ENCODE results near the gene RFC4.
"Not testable (repeated sequence)": the region's sequence is repeated elsewhere in the genome, so short reads cannot be mapped to it uniquely, and the experiment has no call there.

Gene RFC4

DNA sequence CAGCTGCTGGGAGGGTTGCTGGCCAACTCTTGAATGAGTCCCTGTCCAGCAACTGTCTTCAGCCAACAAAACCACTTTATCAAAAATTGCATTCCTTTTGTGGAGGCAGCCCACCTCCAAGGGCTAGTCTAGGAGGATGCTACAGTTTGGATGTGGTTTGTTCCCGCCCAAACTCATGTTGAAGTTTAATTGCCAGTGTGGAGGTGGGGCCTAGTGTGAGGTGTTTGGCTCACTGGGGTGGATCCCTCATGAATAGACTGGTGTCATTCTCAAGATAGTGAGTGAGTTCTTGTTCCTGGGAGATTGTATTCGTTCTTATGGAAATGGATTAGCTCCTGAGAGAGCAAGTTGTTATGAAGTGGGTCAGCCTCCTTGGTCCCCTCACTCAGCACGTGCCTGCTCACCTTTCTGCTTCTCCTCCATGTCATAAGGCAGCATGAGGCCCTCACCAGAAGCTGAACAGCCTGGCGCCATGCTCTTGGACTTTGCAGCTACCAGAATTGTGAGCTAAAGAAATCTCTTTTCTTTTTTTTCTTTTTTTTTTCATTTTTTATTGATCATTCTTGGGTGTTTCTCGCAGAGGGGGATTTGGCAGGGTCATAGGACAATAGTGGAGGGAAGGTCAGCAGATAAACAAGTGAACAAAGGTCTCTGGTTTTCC is 4.2 kb upstream of the RFC4 start:
- no peaks in the 10 kb centered on the region for H3K9me3 ChIP-seq (ENCODE audit: control insufficient read depth in 2 of 2, low read length in 2 of 2)
- no peak overlapping the region for H3K9ac ChIP-seq (ENCODE audit: low read depth in 1 of 2, low read length in 2 of 2)
- peaks cover 0 to 6% of the 10 kb centered on the region in 2 donors for H3K27me3 ChIP-seq (ENCODE audit: control insufficient read depth in 2 of 2, insufficient read depth in 2 of 2, low read length in 2 of 2)
- H3K4me1 ChIP-seq (ENCODE audit: control insufficient read depth in 2 of 2, insufficient read depth in 2 of 2, low read length in 2 of 2) = peaks cover 7 to 8% of the 10 kb centered on the region in 2 donors
- no peaks in the 10 kb centered on the region for H3K36me3 ChIP-seq (ENCODE audit: control insufficient read depth in 2 of 2, insufficient read depth in 2 of 2, low read length in 2 of 2)
- H3K27ac ChIP-seq (ENCODE audit: low read depth in 2 of 2, low read length in 2 of 2) = no peak overlapping the region
- H3K4me3 ChIP-seq (ENCODE audit: low read length in 2 of 2) = no peak overlapping the region

DNA sequence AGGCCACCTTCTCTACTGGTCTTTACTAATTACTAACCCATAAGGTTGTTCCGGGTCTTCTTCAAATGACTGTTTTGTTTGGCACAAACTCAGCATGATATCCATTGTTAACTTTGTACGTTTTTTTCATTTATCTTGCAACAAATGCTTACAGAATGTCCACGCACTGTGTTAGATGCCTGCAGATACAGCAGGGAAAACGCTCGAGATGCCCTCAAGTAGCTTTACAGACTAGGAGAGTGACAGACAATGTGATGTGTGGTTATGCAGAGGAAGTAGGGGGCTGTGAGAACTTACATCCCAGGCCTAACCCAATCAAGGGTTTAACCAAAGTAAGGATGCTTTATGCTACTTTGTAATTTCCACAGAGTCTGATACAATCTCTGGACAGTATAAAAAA is 949 bp upstream of the RFC4 start:
- Histone ChIP-seq H3K4me3 (ENCODE audit: low read length in 2 of 2) (peak overlapping the region; percentile 82 to 99), H3K36me3 (ENCODE audit: control insufficient read depth in 2 of 2, insufficient read depth in 2 of 2, low read length in 2 of 2) (no peaks in the 10 kb centered on the region), H3K4me1 (ENCODE audit: control insufficient read depth in 2 of 2, insufficient read depth in 2 of 2, low read length in 2 of 2) (peaks cover 7 to 8% of the 10 kb centered on the region in 2 donors), H3K9me3 (ENCODE audit: control insufficient read depth in 2 of 2, low read length in 2 of 2) (no peaks in the 10 kb centered on the region), H3K27ac (ENCODE audit: low read depth in 2 of 2, low read length in 2 of 2) (peak overlapping the region in 1 of 2 donors; percentile 89), H3K27me3 (ENCODE audit: control insufficient read depth in 2 of 2, insufficient read depth in 2 of 2, low read length in 2 of 2) (no peaks in the 10 kb centered on the region), H3K9ac (ENCODE audit: low read depth in 1 of 2, low read length in 2 of 2) (peak overlapping the region; percentile 85 to 87)

DNA sequence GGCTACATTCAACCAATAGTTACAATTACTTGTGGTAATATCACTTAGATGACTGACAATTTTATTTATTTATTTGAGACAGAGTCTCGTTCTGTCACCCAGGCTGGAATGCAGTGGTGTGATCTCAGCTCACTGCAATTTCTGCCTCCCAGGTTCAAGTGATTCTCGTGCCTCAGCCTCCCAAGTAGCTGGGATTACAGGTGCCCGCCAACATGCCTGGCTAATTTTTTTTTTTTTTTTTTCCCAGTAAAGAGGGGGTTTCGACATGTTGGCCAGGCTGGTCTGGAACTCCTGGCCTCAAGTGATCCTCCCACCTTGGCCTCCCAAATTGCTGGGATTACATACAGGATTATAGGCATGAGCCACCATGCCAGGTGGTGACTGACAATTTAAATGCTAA is 2.8 kb downstream of the RFC4 start:
- H3K4me1 ChIP-seq (ENCODE audit: control insufficient read depth in 2 of 2, insufficient read depth in 2 of 2, low read length in 2 of 2); H3K4me3 ChIP-seq (ENCODE audit: low read length in 2 of 2); H3K9ac ChIP-seq (ENCODE audit: low read depth in 1 of 2, low read length in 2 of 2); H3K9me3 ChIP-seq (ENCODE audit: control insufficient read depth in 2 of 2, low read length in 2 of 2); H3K36me3 ChIP-seq (ENCODE audit: control insufficient read depth in 2 of 2, insufficient read depth in 2 of 2, low read length in 2 of 2); H3K27ac ChIP-seq (ENCODE audit: low read depth in 2 of 2, low read length in 2 of 2); H3K27me3 ChIP-seq (ENCODE audit: control insufficient read depth in 2 of 2, insufficient read depth in 2 of 2, low read length in 2 of 2): not testable (repeated sequence)

DNA sequence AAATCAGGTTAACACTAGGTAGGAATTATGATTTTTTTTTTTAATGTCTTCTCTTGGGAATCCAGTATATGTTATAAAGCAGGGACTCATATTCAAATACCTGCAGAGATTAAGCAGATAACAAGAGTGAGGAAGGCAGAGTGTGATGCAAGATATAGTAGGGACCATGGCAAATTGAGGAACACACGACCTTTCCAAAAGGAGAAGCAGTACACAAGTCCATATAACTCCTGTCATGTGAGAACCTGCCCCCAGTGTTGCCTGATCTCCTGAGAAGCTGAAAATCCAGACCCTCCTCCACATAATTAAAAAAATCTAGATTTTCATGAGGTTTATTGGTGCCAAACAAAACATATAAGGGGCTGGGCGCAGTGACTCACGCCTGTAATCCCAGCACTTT is 3.6 kb downstream of the RFC4 start:
- H3K4me3 ChIP-seq (ENCODE audit: low read length in 2 of 2) = no peak overlapping the region
- H3K4me1 ChIP-seq (ENCODE audit: control insufficient read depth in 2 of 2, insufficient read depth in 2 of 2, low read length in 2 of 2) = peaks cover 7 to 8% of the 10 kb centered on the region in 2 donors
- H3K9ac ChIP-seq (ENCODE audit: low read depth in 1 of 2, low read length in 2 of 2) = no peak overlapping the region
- no peaks in the 10 kb centered on the region for H3K27me3 ChIP-seq (ENCODE audit: control insufficient read depth in 2 of 2, insufficient read depth in 2 of 2, low read length in 2 of 2)
- peaks cover 0 to 2% of the 10 kb centered on the region in 2 donors for H3K36me3 ChIP-seq (ENCODE audit: control insufficient read depth in 2 of 2, insufficient read depth in 2 of 2, low read length in 2 of 2)
- H3K9me3 ChIP-seq (ENCODE audit: control insufficient read depth in 2 of 2, low read length in 2 of 2) = no peaks in the 10 kb centered on the region
- H3K27ac ChIP-seq (ENCODE audit: low read depth in 2 of 2, low read length in 2 of 2) = no peak overlapping the region

DNA sequence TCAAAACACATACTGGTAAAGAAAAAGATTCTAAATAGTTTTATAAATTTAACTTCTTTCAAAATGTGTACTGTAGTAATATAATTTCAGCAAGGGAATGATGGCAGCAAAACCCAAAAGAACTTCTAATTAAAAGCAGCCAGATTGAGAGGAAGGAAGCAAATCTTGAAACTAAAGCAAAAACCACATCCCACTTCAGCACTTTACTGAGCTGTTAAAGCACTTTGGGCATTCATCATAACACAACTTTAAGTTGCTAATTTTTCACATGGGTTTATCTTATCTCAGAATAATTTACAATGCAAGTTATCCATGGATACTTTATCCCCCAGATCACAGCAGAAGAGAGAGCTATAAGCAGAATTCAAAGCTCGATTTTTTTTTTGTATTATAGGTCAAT is 6.0 kb downstream of the RFC4 start:
- Histone ChIP-seq H3K9ac (ENCODE audit: low read depth in 1 of 2, low read length in 2 of 2) (no peak overlapping the region), H3K4me3 (ENCODE audit: low read length in 2 of 2) (no peak overlapping the region), H3K4me1 (ENCODE audit: control insufficient read depth in 2 of 2, insufficient read depth in 2 of 2, low read length in 2 of 2) (no peaks in the 10 kb centered on the region), H3K9me3 (ENCODE audit: control insufficient read depth in 2 of 2, low read length in 2 of 2) (no peaks in the 10 kb centered on the region), H3K36me3 (ENCODE audit: control insufficient read depth in 2 of 2, insufficient read depth in 2 of 2, low read length in 2 of 2) (peaks cover 0 to 7% of the 10 kb centered on the region in 2 donors), H3K27ac (ENCODE audit: low read depth in 2 of 2, low read length in 2 of 2) (no peak overlapping the region), H3K27me3 (ENCODE audit: control insufficient read depth in 2 of 2, insufficient read depth in 2 of 2, low read length in 2 of 2) (no peaks in the 10 kb centered on the region)

DNA sequence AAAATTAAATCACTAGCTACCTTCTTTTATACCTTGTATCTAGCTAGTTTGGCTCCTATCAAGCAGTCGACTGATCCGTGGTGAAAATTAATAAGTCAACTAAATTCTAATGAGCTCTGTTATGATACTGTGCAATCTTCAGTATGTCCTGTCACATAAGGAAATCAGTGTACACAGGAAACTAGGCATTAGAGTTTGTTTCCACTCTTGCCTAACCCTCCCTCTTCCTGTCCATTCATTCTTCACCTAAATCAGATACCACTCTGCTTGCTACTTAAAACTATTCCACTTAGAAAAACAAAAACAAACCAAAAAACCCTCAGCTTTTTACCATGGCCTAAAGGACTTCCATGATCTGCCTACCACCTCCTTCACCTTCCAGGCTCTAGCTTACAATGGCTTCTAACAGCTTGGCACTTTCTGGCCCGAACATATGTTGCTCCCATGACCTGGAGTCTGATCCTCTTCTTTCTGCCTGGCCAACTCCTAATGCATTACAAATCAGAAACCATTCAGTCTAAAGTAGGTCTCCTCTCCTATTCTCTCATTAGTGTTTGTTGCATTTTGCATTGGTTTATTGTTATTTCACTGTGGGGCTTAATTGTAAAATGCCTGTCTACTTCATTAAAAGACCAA is 7.9 kb downstream of the RFC4 start:
- no peak overlapping the region for H3K4me3 ChIP-seq (ENCODE audit: low read length in 2 of 2)
- no peaks in the 10 kb centered on the region for H3K27me3 ChIP-seq (ENCODE audit: control insufficient read depth in 2 of 2, insufficient read depth in 2 of 2, low read length in 2 of 2)
- H3K27ac ChIP-seq (ENCODE audit: low read depth in 2 of 2, low read length in 2 of 2) = no peak overlapping the region
- H3K9ac ChIP-seq (ENCODE audit: low read depth in 1 of 2, low read length in 2 of 2) = no peak overlapping the region
- H3K9me3 ChIP-seq (ENCODE audit: control insufficient read depth in 2 of 2, low read length in 2 of 2) = no peaks in the 10 kb centered on the region
- H3K36me3 ChIP-seq (ENCODE audit: control insufficient read depth in 2 of 2, insufficient read depth in 2 of 2, low read length in 2 of 2) = peaks cover 0 to 11% of the 10 kb centered on the region in 2 donors
- no peaks in the 10 kb centered on the region for H3K4me1 ChIP-seq (ENCODE audit: control insufficient read depth in 2 of 2, insufficient read depth in 2 of 2, low read length in 2 of 2)

DNA sequence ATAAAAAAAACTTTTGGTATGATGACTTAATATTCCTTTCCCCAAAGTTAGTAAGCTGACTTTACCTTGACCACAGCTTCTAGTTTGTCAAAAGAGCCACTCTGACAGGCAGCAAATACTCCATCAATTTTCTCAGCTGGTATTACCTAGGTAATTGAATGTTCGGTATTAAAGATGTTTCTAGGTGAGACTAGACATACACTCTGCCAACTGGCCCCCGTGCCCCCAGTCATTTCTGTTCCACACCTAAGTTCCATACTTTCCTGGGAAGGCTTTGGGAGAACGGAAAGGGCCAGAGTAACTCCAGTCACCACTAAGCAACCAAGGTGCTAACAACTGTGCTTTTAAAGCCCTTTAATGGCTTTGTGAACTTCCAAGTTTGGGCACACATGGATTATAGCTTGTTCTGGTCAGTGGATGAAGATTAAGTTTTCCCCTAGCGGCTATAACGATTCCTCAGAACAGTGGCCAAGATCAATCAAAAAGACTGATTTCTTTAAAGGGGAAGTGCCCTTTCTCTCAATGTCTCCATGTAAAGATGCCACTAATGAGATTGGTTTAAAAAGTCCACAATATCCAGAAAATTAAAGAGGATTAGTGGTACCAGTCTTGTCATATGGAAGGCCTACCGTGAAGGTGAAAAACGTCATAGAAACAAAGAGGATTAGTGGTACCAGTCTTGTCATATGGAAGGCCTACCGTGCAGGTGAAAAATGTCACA is 15.9 kb downstream of the RFC4 start:
- Histone ChIP-seq H3K27me3 (ENCODE audit: control insufficient read depth in 2 of 2, insufficient read depth in 2 of 2, low read length in 2 of 2) (no peaks in the 10 kb centered on the region), H3K4me1 (ENCODE audit: control insufficient read depth in 2 of 2, insufficient read depth in 2 of 2, low read length in 2 of 2) (peaks cover 18 to 24% of the 10 kb centered on the region in 2 donors), H3K36me3 (ENCODE audit: control insufficient read depth in 2 of 2, insufficient read depth in 2 of 2, low read length in 2 of 2) (peaks cover 45 to 52% of the 10 kb centered on the region in 2 donors), H3K9ac (ENCODE audit: low read depth in 1 of 2, low read length in 2 of 2) (no peak overlapping the region), H3K27ac (ENCODE audit: low read depth in 2 of 2, low read length in 2 of 2) (no peak overlapping the region), H3K9me3 (ENCODE audit: control insufficient read depth in 2 of 2, low read length in 2 of 2) (no peaks in the 10 kb centered on the region), H3K4me3 (ENCODE audit: low read length in 2 of 2) (no peak overlapping the region)

DNA sequence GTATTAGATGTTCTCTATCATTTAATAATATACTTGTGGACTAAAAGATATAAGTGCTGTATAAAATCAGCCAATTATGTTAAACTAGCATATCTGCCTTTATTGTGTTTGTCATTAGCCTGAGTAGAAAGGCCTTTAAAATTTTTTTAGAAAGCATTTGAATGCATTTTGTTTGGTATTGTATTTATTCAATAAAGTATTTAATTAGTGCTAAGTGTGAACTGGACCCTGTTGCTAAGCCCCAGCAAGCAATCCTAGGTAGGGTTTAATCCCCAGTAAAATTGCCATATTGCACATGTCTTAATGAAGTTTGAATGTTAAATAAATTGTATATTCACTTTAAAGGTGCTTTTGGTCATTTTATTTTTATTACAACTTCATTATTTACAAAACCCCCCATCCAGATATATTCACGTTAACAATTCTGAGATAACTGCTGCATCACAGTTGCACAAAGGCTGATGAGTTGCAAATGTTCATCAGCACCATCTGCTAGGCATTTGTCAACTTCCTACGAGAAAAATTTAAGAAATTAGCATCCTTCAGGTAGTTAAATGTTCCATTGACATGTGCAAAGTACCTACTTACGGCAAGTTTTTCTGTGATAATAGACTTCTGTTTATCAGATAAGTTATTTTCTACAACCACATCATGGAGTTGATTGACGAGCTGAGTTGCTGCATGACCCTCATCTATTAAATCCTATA is 16.6 kb downstream of the RFC4 start:
- H3K9me3 ChIP-seq (ENCODE audit: control insufficient read depth in 2 of 2, low read length in 2 of 2) = no peaks in the 10 kb centered on the region
- H3K36me3 ChIP-seq (ENCODE audit: control insufficient read depth in 2 of 2, insufficient read depth in 2 of 2, low read length in 2 of 2) = peaks cover 52 to 59% of the 10 kb centered on the region in 2 donors
- peaks cover 24 to 25% of the 10 kb centered on the region in 2 donors for H3K4me1 ChIP-seq (ENCODE audit: control insufficient read depth in 2 of 2, insufficient read depth in 2 of 2, low read length in 2 of 2)
- H3K4me3 ChIP-seq (ENCODE audit: low read length in 2 of 2) = no peak overlapping the region
- H3K27ac ChIP-seq (ENCODE audit: low read depth in 2 of 2, low read length in 2 of 2) = no peak overlapping the region
- no peaks in the 10 kb centered on the region for H3K27me3 ChIP-seq (ENCODE audit: control insufficient read depth in 2 of 2, insufficient read depth in 2 of 2, low read length in 2 of 2)
- no peak overlapping the region for H3K9ac ChIP-seq (ENCODE audit: low read depth in 1 of 2, low read length in 2 of 2)

DNA sequence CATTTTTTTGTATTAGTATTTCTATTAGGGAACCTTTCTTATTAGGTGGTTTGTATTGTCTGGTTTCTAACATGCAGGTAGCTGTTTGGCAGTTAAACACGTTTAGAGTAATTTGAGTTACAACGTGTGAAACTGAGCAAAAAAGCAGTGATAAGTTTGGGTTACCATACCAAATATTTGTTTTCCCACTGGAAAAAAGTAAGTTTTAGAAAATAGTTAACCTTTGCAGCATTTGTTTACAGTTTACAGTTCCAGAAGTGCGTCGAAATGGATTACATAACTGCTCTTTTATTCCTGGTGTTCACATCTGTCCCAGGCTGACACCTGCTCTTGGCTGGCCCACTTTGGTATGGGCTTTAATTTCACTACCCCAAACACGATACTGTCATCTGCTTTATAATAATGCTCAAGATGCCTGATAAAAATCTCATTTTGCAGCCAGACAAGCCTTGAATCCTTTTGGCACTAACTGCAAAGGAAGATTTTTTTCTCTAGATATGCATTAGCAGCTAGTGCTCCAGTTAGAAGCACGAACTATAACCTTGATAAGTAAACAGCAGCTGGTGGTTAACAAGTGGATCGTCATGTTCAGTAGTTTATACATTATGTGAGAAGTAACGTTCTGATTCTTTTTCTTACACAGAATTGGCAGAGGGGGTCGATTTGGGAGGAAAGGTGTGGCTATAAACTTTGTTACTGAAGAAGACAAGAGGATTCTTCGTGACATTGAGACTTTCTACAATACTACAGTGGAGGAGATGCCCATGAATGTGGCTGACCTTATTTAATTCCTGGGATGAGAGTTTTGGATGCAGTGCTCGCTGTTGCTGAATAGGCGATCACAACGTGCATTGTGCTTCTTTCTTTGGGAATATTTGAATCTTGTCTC is 17.6 kb downstream of the RFC4 start:
- H3K36me3 ChIP-seq (ENCODE audit: control insufficient read depth in 2 of 2, insufficient read depth in 2 of 2, low read length in 2 of 2) = peaks cover 59 to 62% of the 10 kb centered on the region in 2 donors
- no peak overlapping the region for H3K9ac ChIP-seq (ENCODE audit: low read depth in 1 of 2, low read length in 2 of 2)
- H3K27me3 ChIP-seq (ENCODE audit: control insufficient read depth in 2 of 2, insufficient read depth in 2 of 2, low read length in 2 of 2) = no peaks in the 10 kb centered on the region
- H3K9me3 ChIP-seq (ENCODE audit: control insufficient read depth in 2 of 2, low read length in 2 of 2) = no peaks in the 10 kb centered on the region
- H3K4me3 ChIP-seq (ENCODE audit: low read length in 2 of 2) = no peak overlapping the region
- no peak overlapping the region for H3K27ac ChIP-seq (ENCODE audit: low read depth in 2 of 2, low read length in 2 of 2)
- H3K4me1 ChIP-seq (ENCODE audit: control insufficient read depth in 2 of 2, insufficient read depth in 2 of 2, low read length in 2 of 2) = peaks cover 24 to 27% of the 10 kb centered on the region in 2 donors

All from mucosa of rectum (tissue), 2 donors.